ENCODE results near the gene SCN10A. TPM values are rescaled to one million over a fixed set of nuclear protein-coding genes. Genes with fewer than 3 reads are reported as not detected.

The SCN10A gene
- total RNA-seq, 1 experiment from 2014 or later, result not detected

GRCh38 chr3:38651153-38651789 lies 164.7 kb downstream of the SCN10A start:
- DNase-seq (ENCODE audit: low read depth), result peak; percentile 69

GRCh38 chr3:38650248-38650951 lies 165.6 kb downstream of the SCN10A start:
- no peak for DNase-seq (ENCODE audit: low read depth)

DNA sequence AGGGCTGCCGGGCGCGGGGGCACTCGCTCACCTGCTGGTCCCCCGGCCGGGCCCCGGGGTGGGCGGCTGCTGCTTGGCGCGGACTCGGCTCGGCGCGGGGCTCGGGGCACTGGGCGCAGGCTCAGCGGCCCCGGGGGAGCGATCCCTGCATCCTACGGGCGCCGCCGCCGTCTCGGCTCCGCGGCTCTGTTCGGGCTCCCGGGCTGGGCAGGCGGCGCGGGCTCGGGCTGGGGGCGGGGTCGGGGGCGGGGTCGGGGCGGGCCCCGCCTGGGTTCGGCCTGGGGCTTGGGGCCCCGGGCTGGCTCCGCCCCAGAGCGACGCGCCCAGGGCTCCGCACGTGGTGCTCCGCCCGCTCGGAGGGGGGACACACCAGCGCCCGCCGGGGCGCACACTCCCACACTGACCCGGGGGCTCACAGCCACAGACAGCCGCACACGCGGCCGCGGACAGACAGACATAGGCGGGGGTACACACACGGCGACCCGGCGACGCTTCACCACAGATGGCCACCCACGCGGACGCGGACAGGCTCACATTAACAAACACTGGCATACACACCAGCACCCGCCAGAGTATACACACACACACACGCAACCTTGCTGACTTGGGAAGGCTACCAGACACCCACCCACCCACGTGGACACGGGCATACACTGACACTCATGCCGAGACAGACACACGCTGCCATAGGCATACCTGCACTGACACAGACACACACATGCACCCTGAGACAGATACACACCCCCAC lies 166.3 kb downstream of the SCN10A start, which contains the start of gene SCN5A:
Gene SCN5A, minus strand, starts transcription at position 188 of the 748 bp plus-strand sequence. CDS start 16,380 bp downstream, outside the sequence.
- DNase-seq (ENCODE audit: low read depth), result peak; percentile 53

- DNase-seq (ENCODE audit: low read depth), result no peak
Observed at GRCh38 chr3:38648659-38649499, 167.1 kb downstream of the SCN10A start.

DNA sequence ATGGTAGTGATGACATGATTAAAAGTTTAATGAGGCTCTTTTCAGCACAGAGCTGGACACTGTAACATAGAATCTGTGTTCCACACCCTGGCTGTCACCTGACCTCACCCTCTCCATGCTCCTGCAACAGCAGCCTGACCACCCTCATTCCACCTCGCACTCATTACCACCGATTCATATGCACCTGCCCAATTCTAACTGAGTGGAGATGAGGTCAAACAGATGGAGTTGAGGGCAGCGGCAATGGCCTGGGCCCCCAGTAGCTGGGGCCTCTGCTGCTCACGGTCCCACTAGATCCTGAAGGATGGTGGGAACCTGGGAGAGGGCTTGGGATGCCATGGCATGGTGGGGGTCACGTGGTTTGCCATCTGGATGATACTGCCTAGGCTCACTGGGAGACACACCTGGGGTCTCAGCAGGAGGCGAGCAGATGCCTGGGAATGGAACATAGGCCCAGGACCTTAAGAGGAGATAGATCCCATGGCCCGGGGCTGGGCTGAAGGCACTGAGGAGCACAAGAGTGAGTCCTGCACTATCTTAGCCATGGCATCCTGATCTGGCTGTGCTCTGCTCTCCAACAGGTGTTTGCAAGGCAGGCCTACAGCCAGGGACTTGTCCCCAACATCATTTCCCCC lies 167.9 kb downstream of the SCN10A start:
- no peak for DNase-seq (ENCODE audit: low read depth)

- no peak for DNase-seq (ENCODE audit: low read depth)
Observed at GRCh38 chr3:38647217-38647970, 168.6 kb downstream of the SCN10A start.

Other genes starting within 250 kb of the SCN10A start
- 0.17 and 0.45 TPM in 2 replicates for gene SCN5A, start 166.5 kb downstream of the SCN10A start, total RNA-seq (2014; rRNA removed; shearing (Covaris generic))
- gene SCN11A, start 235.7 kb upstream of the SCN10A start, total RNA-seq (2014; rRNA removed; shearing (Covaris generic)), result not detected in 2 replicates
- gene WDR48, start 235.8 kb upstream of the SCN10A start, total RNA-seq (2014; rRNA removed; shearing (Covaris generic)), result 25.7 and 30.9 TPM in 2 replicates

All from Daoy (cell line).